ENCODE measurements around the gene TULP1. TPM values are rescaled to one million over a fixed set of nuclear protein-coding genes. Genes with fewer than 3 reads are reported as not detected.

TULP1 gene
- total RNA-seq, 1 experiment from 2014 or later: not detected

DNA sequence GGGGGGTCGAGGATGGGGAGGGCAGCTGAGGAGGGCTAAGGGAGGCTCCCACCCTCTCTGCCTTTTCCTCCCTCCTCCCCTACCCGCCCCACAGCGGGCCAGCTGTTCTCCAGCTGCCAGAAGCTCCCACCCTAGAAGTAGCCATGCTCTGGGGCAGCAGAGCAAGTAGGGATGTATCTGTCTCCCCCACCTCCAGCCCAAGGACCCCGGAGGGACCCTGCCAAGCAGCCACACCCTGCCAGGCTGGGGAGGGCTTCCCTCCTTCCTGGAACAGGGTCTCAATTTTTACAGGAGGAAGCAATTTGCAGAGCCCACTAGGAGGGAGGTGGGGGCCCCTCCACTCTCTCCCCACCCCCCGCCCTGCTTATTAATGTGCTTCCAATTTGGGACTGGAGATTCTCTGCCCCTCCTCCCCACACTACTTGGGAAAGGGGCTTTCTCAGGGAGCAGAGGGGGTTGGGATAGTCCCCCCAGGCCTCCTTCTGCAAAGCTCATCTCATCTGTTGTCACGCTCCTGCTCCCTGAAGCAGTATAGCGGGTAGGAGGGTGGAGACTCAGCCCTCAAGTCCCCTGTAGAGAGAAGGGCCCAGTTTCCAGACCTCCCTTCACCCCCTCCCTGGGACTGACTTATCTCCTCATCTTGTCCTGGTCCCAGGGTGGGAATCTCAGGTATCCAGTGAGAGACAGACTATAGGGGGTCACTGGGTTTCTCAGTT, 20.3 kb downstream of the TULP1 start:
- H4K20me1 ChIP-seq (ENCODE audit: insufficient read depth): no peaks in the 10 kb centered on the region
- peaks cover 59% of the 10 kb centered on the region for H3K79me2 ChIP-seq (ENCODE audit: insufficient read depth, low read length)
- H3K27ac ChIP-seq (ENCODE audit: low read depth, low read length): no peak overlapping the region; the same call in 1 of the 2 replicates
- H3K9ac ChIP-seq (ENCODE audit: low read length): no peak overlapping the region
- DNase-seq (ENCODE audit: low read depth, low spot score) (no peak), ATAC-seq (no peak)
- intact Hi-C loops (cut with micrococcal nuclease): no loop called here
- H3K9me2 ChIP-seq (ENCODE audit: insufficient read depth): no peaks in the 10 kb centered on the region
- TF ChIP-seq EGR1 (IDR thresholded peaks at IDR 0.05; ENCODE audit: low read depth) (no peak), SIN3A (IDR thresholded peaks at IDR 0.05; ENCODE audit: low read depth) (no peak), YY1 (IDR thresholded peaks at IDR 0.05; ENCODE audit: extremely low read depth, insufficient replicate concordance, low read depth, low read length) (no peak), ZFX (IDR thresholded peaks at IDR 0.05) (no peak), CEBPB (IDR thresholded peaks at IDR 0.05; ENCODE audit: low read depth) (no peak), SRF (IDR thresholded peaks at IDR 0.05; ENCODE audit: low read depth) (no peak), POLR2A (IDR thresholded peaks at IDR 0.05; ENCODE audit: borderline replicate concordance, extremely low read depth, insufficient read depth, insufficient read length) (no peak), ZNF274 (IDR thresholded peaks at IDR 0.05; ENCODE audit: low read depth, low read length) (no peak), EZH2phosphoT487 (IDR thresholded peaks at IDR 0.05; ENCODE audit: borderline replicate concordance) (no peak), JUND (IDR thresholded peaks at IDR 0.05) (no peak), SP1 (IDR thresholded peaks at IDR 0.05; ENCODE audit: low read depth) (no peak), CBX3 (IDR thresholded peaks at IDR 0.05; ENCODE audit: low read depth) (no peak)
- TF ChIP-seq, protein P1, sequence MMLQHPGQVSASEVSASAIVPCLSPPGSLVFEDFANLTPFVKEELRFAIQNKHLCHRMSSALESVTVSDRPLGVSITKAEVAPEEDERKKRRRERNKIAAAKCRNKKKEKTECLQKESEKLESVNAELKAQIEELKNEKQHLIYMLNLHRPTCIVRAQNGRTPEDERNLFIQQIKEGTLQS (IDR thresholded peaks at IDR 0.05): no peak
- TF ChIP-seq, protein P2, sequence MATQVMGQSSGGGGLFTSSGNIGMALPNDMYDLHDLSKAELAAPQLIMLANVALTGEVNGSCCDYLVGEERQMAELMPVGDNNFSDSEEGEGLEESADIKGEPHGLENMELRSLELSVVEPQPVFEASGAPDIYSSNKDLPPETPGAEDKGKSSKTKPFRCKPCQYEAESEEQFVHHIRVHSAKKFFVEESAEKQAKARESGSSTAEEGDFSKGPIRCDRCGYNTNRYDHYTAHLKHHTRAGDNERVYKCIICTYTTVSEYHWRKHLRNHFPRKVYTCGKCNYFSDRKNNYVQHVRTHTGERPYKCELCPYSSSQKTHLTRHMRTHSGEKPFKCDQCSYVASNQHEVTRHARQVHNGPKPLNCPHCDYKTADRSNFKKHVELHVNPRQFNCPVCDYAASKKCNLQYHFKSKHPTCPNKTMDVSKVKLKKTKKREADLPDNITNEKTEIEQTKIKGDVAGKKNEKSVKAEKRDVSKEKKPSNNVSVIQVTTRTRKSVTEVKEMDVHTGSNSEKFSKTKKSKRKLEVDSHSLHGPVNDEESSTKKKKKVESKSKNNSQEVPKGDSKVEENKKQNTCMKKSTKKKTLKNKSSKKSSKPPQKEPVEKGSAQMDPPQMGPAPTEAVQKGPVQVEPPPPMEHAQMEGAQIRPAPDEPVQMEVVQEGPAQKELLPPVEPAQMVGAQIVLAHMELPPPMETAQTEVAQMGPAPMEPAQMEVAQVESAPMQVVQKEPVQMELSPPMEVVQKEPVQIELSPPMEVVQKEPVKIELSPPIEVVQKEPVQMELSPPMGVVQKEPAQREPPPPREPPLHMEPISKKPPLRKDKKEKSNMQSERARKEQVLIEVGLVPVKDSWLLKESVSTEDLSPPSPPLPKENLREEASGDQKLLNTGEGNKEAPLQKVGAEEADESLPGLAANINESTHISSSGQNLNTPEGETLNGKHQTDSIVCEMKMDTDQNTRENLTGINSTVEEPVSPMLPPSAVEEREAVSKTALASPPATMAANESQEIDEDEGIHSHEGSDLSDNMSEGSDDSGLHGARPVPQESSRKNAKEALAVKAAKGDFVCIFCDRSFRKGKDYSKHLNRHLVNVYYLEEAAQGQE (IDR thresholded peaks at IDR 0.05; ENCODE audit: low read depth): no peak
- ChIA-PET POLR2A (interaction anchor here (1.4 kb wide), 1 partner anchor 11 kb away, joined by 3 read pairs; no protein-coding TSS in a partner anchor), CTCF (no interaction called here), RAD21 (ENCODE audit: low non-redundant PET in 1 of 2, low total read pairs in 2 of 2, uncharacterized antibody in 2 of 2, unreplicated experiment in 2 of 2) (no interaction called here)
- H3K4me2 ChIP-seq (ENCODE audit: low read length): peak overlapping the region; percentile 21; the same call in 1 of the 2 replicates
- H3K27me3 ChIP-seq (ENCODE audit: insufficient read depth, low read length): no peaks in the 10 kb centered on the region
- H2AFZ ChIP-seq (ENCODE audit: low read depth, low read length, poor library complexity, severe bottlenecking): no peak overlapping the region
- no peak overlapping the region for H3K4me3 ChIP-seq (replicated peaks in 1 of 2; ENCODE audit: low read depth in 1 of 2, low read length in 2 of 2)
- BruUV-seq (replicated peaks): no TSS peak
- peaks cover 50 to 69% of the 10 kb centered on the region in 2 experiments for H3K4me1 ChIP-seq (ENCODE audit: control insufficient read depth in 1 of 2, insufficient read depth in 2 of 2, low read length in 2 of 2)
- no peaks in the 10 kb centered on the region for H3K36me3 ChIP-seq (ENCODE audit: control insufficient read depth in 1 of 2, insufficient read depth in 2 of 2, low read length in 2 of 2)
- H3K9me3 ChIP-seq (ENCODE audit: control insufficient read depth in 1 of 2, insufficient read depth in 1 of 2, low read depth in 1 of 2, low read length in 2 of 2): no peaks in the 10 kb centered on the region

Data from HCT116 (cell line).